ENCODE measurements around the gene CRISP1. TPM values are rescaled to one million over a fixed set of nuclear protein-coding genes. Genes with fewer than 3 reads are reported as not detected.
"Not testable (repeated sequence)": the region's sequence is repeated elsewhere in the genome, so short reads cannot be mapped to it uniquely, and the experiment has no call there.

Gene CRISP1
- total RNA-seq, 4 donors from 2014 or later = not detected

DNA sequence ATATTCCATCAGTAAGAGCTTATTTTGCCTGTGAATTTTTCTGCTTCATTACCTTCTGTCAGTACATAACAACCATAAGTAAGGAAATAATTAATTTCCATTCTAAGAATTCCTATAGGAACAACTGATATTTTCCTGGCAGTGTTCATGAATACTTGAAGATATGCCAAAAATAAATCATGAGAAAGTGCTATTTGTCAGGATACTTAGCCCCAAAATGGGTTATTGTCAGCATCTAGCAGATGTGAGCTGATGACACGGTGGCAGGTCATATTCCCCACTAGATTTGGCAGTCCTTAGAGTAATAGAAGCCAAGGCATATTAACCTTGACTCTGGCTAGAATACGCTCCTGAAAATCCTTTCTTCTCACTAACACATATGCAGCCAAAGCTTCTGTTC lies 43.2 kb upstream of the CRISP1 start:
- no peak overlapping the region for H3K27ac ChIP-seq
- no peak for DNase-seq
- H3K36me3 ChIP-seq = no peaks in the 10 kb centered on the region
- H3K27me3 ChIP-seq = no peaks in the 10 kb centered on the region
- no peaks in the 10 kb centered on the region for H3K9me3 ChIP-seq
- no peaks in the 10 kb centered on the region for H3K4me1 ChIP-seq
- no peak for TF ChIP-seq POLR2A (IDR thresholded peaks at IDR 0.05)
- no peak for TF ChIP-seq CTCF (IDR thresholded peaks at IDR 0.05)
- H3K4me3 ChIP-seq = no peak overlapping the region

DNA sequence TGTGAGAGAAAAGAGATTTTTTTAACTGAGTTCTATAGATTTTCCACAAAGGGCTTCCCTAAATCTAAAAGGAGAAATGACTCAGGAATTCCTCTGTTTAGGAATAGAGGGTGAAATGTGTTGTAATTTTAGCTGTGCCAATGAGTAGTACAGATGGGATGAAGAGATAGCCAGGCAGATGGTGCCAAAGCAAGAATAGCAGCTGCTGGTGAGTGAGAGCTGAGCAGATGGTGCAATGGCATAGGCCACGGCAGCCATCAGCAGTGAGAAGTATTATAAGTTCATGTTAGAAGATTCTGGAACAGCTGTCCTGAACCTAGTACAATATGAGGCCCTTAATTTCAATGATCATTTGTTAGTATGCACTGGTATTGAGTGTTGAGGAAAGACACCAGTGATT lies 40.2 kb upstream of the CRISP1 start:
- Histone ChIP-seq H3K4me1 (no peaks in the 10 kb centered on the region), H3K36me3 (no peaks in the 10 kb centered on the region), H3K9me3 (no peaks in the 10 kb centered on the region), H3K27ac (no peak overlapping the region), H3K27me3 (no peaks in the 10 kb centered on the region), H3K4me3 (no peak overlapping the region)
- TF ChIP-seq CTCF (IDR thresholded peaks at IDR 0.05) (no peak), POLR2A (IDR thresholded peaks at IDR 0.05) (no peak)
- no peak for DNase-seq

DNA sequence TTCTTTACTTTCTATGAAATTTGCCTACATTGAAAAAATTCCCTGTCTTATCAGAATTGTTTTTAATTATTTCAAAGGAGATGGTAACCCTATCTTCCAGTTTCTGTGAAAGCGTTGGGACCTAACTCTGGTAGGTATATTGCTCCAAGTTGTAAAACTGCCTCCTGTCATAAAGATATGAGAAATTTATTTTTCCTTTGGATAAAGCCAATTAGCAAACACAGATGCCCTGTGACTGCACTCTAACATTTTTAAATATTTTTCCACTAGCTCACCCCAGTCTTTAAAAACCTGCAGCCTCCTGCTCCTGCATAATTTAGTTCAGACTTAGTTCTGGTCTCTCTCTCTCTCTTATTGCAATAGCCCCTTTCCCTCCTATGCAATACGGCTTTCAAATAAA lies 39.0 kb upstream of the CRISP1 start:
- Histone ChIP-seq H3K27ac (no peak overlapping the region), H3K9me3 (no peaks in the 10 kb centered on the region), H3K4me3 (no peak overlapping the region), H3K36me3 (no peaks in the 10 kb centered on the region), H3K27me3 (no peaks in the 10 kb centered on the region), H3K4me1 (no peaks in the 10 kb centered on the region)
- no peak for DNase-seq
- TF ChIP-seq POLR2A (IDR thresholded peaks at IDR 0.05) = no peak
- TF ChIP-seq CTCF (IDR thresholded peaks at IDR 0.05) = no peak

- H3K27ac ChIP-seq = no peak overlapping the region
- H3K4me1 ChIP-seq = no peaks in the 10 kb centered on the region
- H3K36me3 ChIP-seq = no peaks in the 10 kb centered on the region
- H3K4me3 ChIP-seq = no peak overlapping the region
- no peaks in the 10 kb centered on the region for H3K9me3 ChIP-seq
- no peak for DNase-seq
- no peaks in the 10 kb centered on the region for H3K27me3 ChIP-seq
- TF ChIP-seq POLR2A (IDR thresholded peaks at IDR 0.05) = no peak
Observed at GRCh38 chr6:49902856-49903255, 36.5 kb upstream of the CRISP1 start.

- no peaks in the 10 kb centered on the region for H3K4me1 ChIP-seq
- no peak overlapping the region for H3K4me3 ChIP-seq
- H3K9me3 ChIP-seq = no peaks in the 10 kb centered on the region
- TF ChIP-seq CTCF (IDR thresholded peaks at IDR 0.05) (no peak), POLR2A (IDR thresholded peaks at IDR 0.05) (no peak)
- no peaks in the 10 kb centered on the region for H3K36me3 ChIP-seq
- DNase-seq = no peak
- H3K27me3 ChIP-seq = no peaks in the 10 kb centered on the region
- H3K27ac ChIP-seq = no peak overlapping the region
Observed at GRCh38 chr6:49898904-49899566, 32.7 kb upstream of the CRISP1 start.

GRCh38 chr6:49895553-49895952 lies 29.2 kb upstream of the CRISP1 start:
- H3K4me1 ChIP-seq, H3K27ac ChIP-seq, DNase-seq, H3K36me3 ChIP-seq, H3K9me3 ChIP-seq, H3K4me3 ChIP-seq, H3K27me3 ChIP-seq: not testable (repeated sequence)

GRCh38 chr6:49892280-49892679 lies 25.9 kb upstream of the CRISP1 start:
- no peak for DNase-seq
- Histone ChIP-seq H3K27me3 (no peaks in the 10 kb centered on the region), H3K36me3 (no peaks in the 10 kb centered on the region), H3K4me1 (no peaks in the 10 kb centered on the region), H3K4me3 (no peak overlapping the region), H3K27ac (no peak overlapping the region), H3K9me3 (no peaks in the 10 kb centered on the region)
- TF ChIP-seq POLR2A (IDR thresholded peaks at IDR 0.05) (no peak), CTCF (IDR thresholded peaks at IDR 0.05) (no peak)
